OCI-LY1 (cell line): Measurements from ENCODE around the gene PLEK.

Experiments used
- CTCF ChIP-seq: fragments of 200-600 bp; sonication (generic), shearing (Covaris generic); IDR thresholded peaks from 2 replicates; pipeline ENCODE4 v1.5.1; 2017; ENCODE audit warnings: mild to moderate bottlenecking, antibody characterized with exemption, low read length, moderate library complexity, mixed read lengths
- EZH2 ChIP-seq: fragments of 200-600 bp; sonication (generic), shearing (Covaris generic); IDR thresholded peaks from 2 replicates; pipeline ENCODE4 v1.8.0; 2017; ENCODE audit warnings: borderline replicate concordance, mixed run types, mild to moderate bottlenecking, antibody characterized with exemption, low read length, moderate library complexity, mixed read lengths

- TF ChIP-seq CTCF (no peak), EZH2 (no peak)
These were observed 9.1 kb downstream of the PLEK start for GRCh38 chr2:68374184-68374583.
